HEK293 (cell line): ENCODE data around the gene UPK3A.

ENCODE experiments used
- CTCF ChIA-PET: fragments of 350-600 bp; formaldehyde crosslinking; extraction: SDS; loops from one replicate; lab custom pipeline; 2021; ENCODE audit warnings: antibody characterized with exemption; lab: Yijun Ruan, JAX
- POLR2A ChIA-PET: fragments of 300-600 bp; formaldehyde crosslinking; extraction: SDS; loops from one replicate; lab custom pipeline; 2020; ENCODE audit warnings: antibody characterized with exemption, inconsistent platforms; lab: Yijun Ruan, JAX
- H3K27ac ChIP-seq: fragments of 200-500 bp; sonication (Bioruptor generic); 2 replicates; pipeline ENCODE4 v1.5.1; 2014; ENCODE audit warnings: low read depth, low read length, control low read depth, inconsistent platforms; ENCODE audit errors: extremely low read depth
- H3K36me3 ChIP-seq, 2 experiments: fragments of 200-500 bp in 1 of 2; sonication (Bioruptor generic) in 1 of 2; 1 replicate in 1 of 2; 2 replicates in 1 of 2; pipeline ENCODE4 v1.5.1; 2014 to 2017; ENCODE audit warnings: inconsistent platforms in 2 of 2, low read length in 2 of 2; ENCODE audit not compliant: control insufficient read depth in 2 of 2, insufficient read depth in 1 of 2
- H3K4me1 ChIP-seq: fragments of 200-500 bp; sonication (Bioruptor generic); 2 replicates; pipeline ENCODE4 v1.5.1; 2014; ENCODE audit warnings: mild to moderate bottlenecking, low read length, inconsistent platforms; ENCODE audit not compliant: control insufficient read depth, insufficient read depth
- H3K4me3 ChIP-seq: 2 replicates; pipeline ENCODE4 v1.5.1; 2011; ENCODE audit warnings: low read depth, mild to moderate bottlenecking, control low read depth, low read length, moderate library complexity
- H3K9me3 ChIP-seq: fragments of 200-500 bp; sonication (Bioruptor generic); 2 replicates; pipeline ENCODE4 v1.5.1; 2014; ENCODE audit warnings: low read depth, low read length, inconsistent platforms; ENCODE audit not compliant: control insufficient read depth, insufficient read depth
- SP7 ChIP-seq: fragments of 450-650 bp; formaldehyde crosslinking; IDR thresholded peaks from 2 replicates; pipeline ENCODE4 v1.5.1; 2016; ENCODE audit warnings: missing biosample characterization, missing genetic modification characterization
- TCF7L2 ChIP-seq: IDR thresholded peaks from 2 replicates; pipeline ENCODE4 v1.6.1; 2011; ENCODE audit warnings: low read depth, mild to moderate bottlenecking, inconsistent platforms, low read length, moderate library complexity, borderline replicate concordance
- ZBTB20 ChIP-seq: fragments of 450-650 bp; formaldehyde crosslinking; IDR thresholded peaks from 2 replicates; pipeline ENCODE4 v1.5.1; 2016; ENCODE audit warnings: missing biosample characterization, missing genetic modification characterization
- ZBTB49 ChIP-seq: fragments of 450-650 bp; formaldehyde crosslinking; IDR thresholded peaks from 2 replicates; pipeline ENCODE4 v1.5.1; 2016; ENCODE audit warnings: missing biosample characterization, missing genetic modification characterization, low read depth
- ZNF18 ChIP-seq: fragments of 450-650 bp; formaldehyde crosslinking; IDR thresholded peaks from 2 replicates; pipeline ENCODE4 v1.5.1; 2016; ENCODE audit warnings: missing biosample characterization, missing genetic modification characterization
- ZNF514 ChIP-seq: fragments of 450-650 bp; formaldehyde crosslinking; IDR thresholded peaks from 2 replicates; pipeline ENCODE4 v1.5.1; 2016; ENCODE audit warnings: missing biosample characterization, missing genetic modification characterization
- ZNF544 ChIP-seq: fragments of 450-650 bp; formaldehyde crosslinking; IDR thresholded peaks from 2 replicates; pipeline ENCODE4 v1.5.0; 2017; ENCODE audit warnings: missing biosample characterization, missing genetic modification characterization
- ZNF677 ChIP-seq: fragments of 450-650 bp; IDR thresholded peaks from 2 replicates; pipeline ENCODE4 v1.5.0; 2018; ENCODE audit warnings: missing biosample characterization, mild to moderate bottlenecking, missing genetic modification characterization, moderate library complexity
- ZSCAN5A ChIP-seq: fragments of 450-650 bp; formaldehyde crosslinking; IDR thresholded peaks from 2 replicates; pipeline ENCODE4 v1.5.1; 2016; ENCODE audit warnings: missing biosample characterization, missing genetic modification characterization

Gene UPK3A

GRCh38 chr22:45318558-45319323 lies 34.0 kb downstream of the UPK3A start (continued):
- TF ChIP-seq ZNF544 (tag by site-specific recombination): no peak
- TF ChIP-seq ZSCAN5A (tag by site-specific recombination): no peak
- TF ChIP-seq ZNF677 (tag by site-specific recombination): no peak
- TF ChIP-seq SP7 (tag by site-specific recombination): no peak; the same call in 1 of the 2 replicates

GRCh38 chr22:45319324-45319685 lies 34.6 kb downstream of the UPK3A start:
- TF ChIP-seq ZNF18 (tag by site-specific recombination): no peak
- no peak for TF ChIP-seq TCF7L2
- peak; percentile 42; the same call in 1 of the 2 replicates for TF ChIP-seq ZBTB20 (tag by site-specific recombination)
- Histone ChIP-seq H3K9me3 (no peaks in the 10 kb centered on the region), H3K36me3 (peaks cover 5 to 27% of the 10 kb centered on the region in 2 experiments; a peak in 2 of 3 replicates), H3K4me1 (peaks cover 22% of the 10 kb centered on the region), H3K4me3 (no peak overlapping the region), H3K27ac (peak overlapping the region; percentile 60; the same call in 1 of the 2 replicates)
- ChIA-PET POLR2A (interaction anchor here (0.5 kb wide), 1 partner anchor 658 kb away, joined by 4 read pairs; no protein-coding TSS in a partner anchor), CTCF (no interaction called here)

GRCh38 chr22:45320357-45320976 lies 35.7 kb downstream of the UPK3A start:
- Histone ChIP-seq H3K4me3 (no peak overlapping the region), H3K36me3 (peaks cover 5 to 39% of the 10 kb centered on the region in 2 experiments; a peak in 2 of 3 replicates), H3K27ac (no peak overlapping the region), H3K9me3 (no peaks in the 10 kb centered on the region), H3K4me1 (peaks cover 22% of the 10 kb centered on the region)
- CTCF ChIA-PET: interaction anchor here (0.7 kb wide), 1 partner anchor 111 kb away, joined by 4 read pairs; no protein-coding TSS in a partner anchor
- TF ChIP-seq ZNF514 (tag by site-specific recombination) (no peak), ZBTB49 (tag by site-specific recombination) (no peak)
- TF ChIP-seq, all 188 proteins: peak for 0
- POLR2A ChIA-PET: no interaction called here

GRCh38 chr22:45321827-45322226 lies 37.1 kb downstream of the UPK3A start:
- peaks cover 22% of the 10 kb centered on the region for H3K4me1 ChIP-seq
- no peak for TF ChIP-seq ZNF18 (tag by site-specific recombination)
- TF ChIP-seq, all 188 proteins: peak for 0
- no peaks in the 10 kb centered on the region for H3K9me3 ChIP-seq
- H3K36me3 ChIP-seq: peaks cover 5 to 46% of the 10 kb centered on the region in 2 experiments; a peak in 2 of 3 replicates
- POLR2A ChIA-PET: no interaction called here
- no peak overlapping the region for H3K27ac ChIP-seq
- no peak overlapping the region for H3K4me3 ChIP-seq
- CTCF ChIA-PET: no interaction called here
